Subcutaneous adipose tissue (tissue), 4 donors: ENCODE data around the gene MLLT3. TPM values are rescaled to one million over a fixed set of nuclear protein-coding genes. Genes with fewer than 3 reads are reported as not detected.

Experiments
- total RNA-seq, 4 donors: library from RNA; depleted of rRNA; stranded (reverse); fragments of >200 nt; gene quantifications; one replicate each; pipeline ENCODE4 v1.1.0, GENCODE V29; 2016
- TF ChIP-seq, protein P1 (sequence below): fragments of 450-650 bp; IDR thresholded peaks from one replicate; pipeline ENCODE4 v1.5.1; 2016; ENCODE audit warnings: low read depth, mild to moderate bottlenecking, control low read depth, antibody characterized with exemption, moderate library complexity

The MLLT3 gene
- total RNA-seq, 4 donors from 2014 or later = 10.2 to 15.3 (median 11.0) TPM

DNA sequence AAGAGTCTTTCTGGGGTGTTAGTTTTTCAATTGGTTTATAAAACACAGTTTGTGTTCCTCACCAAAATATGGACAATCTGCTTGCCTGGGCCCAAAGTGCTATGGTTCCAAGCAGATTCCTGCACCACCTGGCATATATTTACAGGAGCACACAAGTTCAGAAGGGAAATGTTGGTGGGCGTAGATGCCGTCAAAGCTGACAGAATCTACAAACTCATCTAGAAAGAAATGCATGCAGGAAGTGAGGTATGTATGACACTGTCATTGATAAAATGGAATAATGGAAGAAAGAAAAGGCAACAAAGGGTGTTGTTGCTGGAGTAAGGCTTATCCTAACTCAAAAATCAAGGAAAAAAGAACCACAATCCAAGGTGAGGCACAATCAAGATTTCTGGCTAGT is 225.8 kb downstream of the MLLT3 start:
- TF ChIP-seq, protein P1, sequence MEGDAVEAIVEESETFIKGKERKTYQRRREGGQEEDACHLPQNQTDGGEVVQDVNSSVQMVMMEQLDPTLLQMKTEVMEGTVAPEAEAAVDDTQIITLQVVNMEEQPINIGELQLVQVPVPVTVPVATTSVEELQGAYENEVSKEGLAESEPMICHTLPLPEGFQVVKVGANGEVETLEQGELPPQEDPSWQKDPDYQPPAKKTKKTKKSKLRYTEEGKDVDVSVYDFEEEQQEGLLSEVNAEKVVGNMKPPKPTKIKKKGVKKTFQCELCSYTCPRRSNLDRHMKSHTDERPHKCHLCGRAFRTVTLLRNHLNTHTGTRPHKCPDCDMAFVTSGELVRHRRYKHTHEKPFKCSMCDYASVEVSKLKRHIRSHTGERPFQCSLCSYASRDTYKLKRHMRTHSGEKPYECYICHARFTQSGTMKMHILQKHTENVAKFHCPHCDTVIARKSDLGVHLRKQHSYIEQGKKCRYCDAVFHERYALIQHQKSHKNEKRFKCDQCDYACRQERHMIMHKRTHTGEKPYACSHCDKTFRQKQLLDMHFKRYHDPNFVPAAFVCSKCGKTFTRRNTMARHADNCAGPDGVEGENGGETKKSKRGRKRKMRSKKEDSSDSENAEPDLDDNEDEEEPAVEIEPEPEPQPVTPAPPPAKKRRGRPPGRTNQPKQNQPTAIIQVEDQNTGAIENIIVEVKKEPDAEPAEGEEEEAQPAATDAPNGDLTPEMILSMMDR = no peak

DNA sequence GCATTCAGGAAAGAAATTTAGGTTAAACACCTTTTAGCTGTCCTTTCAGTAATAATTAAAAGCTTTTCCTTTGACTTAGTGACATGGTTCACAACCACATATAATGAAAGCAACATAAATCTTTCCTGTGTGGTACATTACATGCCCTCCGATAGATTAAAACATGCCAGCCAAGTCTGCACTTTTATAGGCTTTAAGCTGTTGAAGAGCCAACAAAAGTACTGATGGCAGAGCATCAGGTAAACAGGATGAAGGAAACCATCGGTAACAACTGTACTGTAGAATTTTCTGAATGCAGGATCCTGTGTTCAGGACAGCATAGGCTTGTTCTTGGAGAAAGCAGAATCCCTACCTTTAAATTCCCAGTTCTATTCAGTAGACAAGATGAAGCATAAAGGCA is 226.6 kb downstream of the MLLT3 start:
- TF ChIP-seq, protein P1 = no peak

DNA sequence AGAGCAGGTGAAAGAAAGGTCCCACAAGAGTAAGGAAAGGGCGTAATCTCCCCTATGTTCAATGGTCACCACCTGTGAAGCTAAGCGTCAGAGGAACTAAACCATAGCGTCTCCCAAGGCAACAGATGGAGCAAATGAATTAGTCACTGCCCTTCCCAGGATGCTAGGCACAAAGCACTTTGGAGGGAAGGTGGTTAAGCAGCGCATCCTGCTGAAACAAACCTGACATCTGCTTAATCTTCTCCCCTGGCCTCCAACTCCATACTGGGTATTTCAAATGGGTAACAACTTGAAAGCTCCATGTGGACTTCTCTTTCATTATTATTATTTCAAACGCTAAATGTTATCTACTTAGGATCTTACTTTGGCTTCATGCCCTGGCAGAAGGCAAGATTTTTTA is 227.3 kb downstream of the MLLT3 start:
- TF ChIP-seq, protein P1 = no peak

DNA sequence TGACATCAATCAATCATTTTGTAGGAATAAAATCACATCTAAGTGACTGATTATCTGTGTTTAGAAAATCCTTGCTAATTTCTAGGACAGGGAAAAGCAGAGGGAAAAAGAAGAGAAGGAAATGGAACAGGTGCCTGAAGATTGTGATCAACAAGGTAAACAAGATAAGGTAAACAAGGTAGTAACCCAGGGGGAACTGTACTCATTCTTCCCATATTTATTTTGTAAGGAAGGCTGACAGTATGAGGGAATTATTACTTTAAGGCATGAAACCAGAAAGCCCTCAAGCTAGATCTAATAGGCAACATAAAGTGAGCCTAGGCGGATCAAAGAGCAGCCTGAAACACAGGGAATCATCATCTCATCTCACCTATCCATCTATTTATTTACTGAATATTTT is 231.1 kb downstream of the MLLT3 start:
- TF ChIP-seq, protein P1 = no peak

DNA sequence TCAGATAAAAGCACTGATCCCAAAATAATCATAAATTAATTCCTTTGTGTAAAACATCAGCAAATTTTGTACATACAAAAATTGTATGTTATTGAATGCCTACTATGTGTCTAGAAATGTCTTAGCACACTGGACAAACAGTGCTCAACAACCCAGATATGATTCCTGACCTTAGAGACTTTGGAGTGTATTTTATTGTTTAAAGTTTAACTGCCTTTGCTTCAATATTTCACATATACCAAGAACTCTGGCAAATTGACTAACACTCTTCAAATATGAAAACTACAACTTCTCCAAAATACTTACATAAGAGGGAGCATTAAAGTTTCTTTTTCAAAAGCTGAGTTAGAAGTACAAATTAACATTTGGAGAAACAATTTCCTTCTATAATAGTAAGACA is 231.9 kb downstream of the MLLT3 start:
- TF ChIP-seq, protein P1 = no peak

DNA sequence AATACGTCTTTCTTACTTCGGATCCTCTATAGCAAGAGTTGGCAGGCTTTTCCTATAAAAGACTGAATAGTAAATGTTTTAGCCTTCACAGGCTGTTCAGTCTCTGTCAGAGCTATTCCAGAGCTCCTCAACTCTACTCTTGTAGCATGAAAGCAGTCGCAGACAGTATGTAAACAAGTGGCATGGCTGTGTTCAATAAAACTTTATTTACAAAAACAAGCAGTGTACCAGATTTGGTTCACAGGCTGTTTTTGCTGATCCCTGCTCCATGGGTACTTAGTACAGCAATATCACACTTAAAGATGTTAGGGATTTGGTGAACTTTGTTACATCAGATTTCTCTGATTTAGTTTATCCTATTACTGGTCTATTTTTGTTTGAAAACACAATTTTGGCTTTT is 235.2 kb downstream of the MLLT3 start:
- TF ChIP-seq, protein P1 = no peak

DNA sequence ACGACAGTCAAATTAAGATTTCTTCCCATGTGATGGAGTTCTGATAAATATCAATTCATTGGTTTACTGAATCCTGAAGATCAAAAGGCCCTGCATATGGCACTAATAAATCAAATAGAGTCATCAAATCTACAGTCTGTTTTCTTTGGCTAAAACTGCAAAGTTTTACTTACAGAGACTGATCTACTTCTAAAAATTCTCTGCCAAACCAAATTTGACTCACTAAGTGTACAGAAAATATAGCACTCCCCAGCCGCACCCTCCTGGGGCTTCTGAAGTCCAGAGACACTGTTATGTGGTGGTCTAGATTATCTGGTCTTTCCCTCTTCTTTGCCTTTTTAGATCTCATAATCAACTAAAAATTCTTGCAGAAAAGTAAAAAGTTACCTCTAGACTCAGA is 237.7 kb downstream of the MLLT3 start:
- TF ChIP-seq, protein P1 = no peak
